ENCODE measurements around the gene HTR3B.

HTR3B gene

GRCh38 chr11:113992459-113993110, 88.0 kb downstream of the HTR3B start:
- DNase-seq, result no peak

GRCh38 chr11:113994077-113994954, 89.7 kb downstream of the HTR3B start:
- DNase-seq, result no peak

All from cerebellar nuclear complex (tissue), 1 donor.